Rectal smooth muscle tissue (tissue), 1 donor: ENCODE results near the gene NPPC.
A peak's percentile ranks its signal among the peaks of the same experiment; 100 is the strongest.

Experiments used
- H3K27ac ChIP-seq: one replicate; pipeline ENCODE4 v1.7.0; 2013; ENCODE audit warnings: low read depth, low read length, inconsistent platforms
- H3K27me3 ChIP-seq: one replicate; pipeline ENCODE4 v1.7.0; 2013; ENCODE audit warnings: low read length; ENCODE audit not compliant: control insufficient read depth, insufficient read depth
- H3K36me3 ChIP-seq: one replicate; pipeline ENCODE4 v1.7.0; 2013; ENCODE audit warnings: low read length; ENCODE audit not compliant: control insufficient read depth, insufficient read depth
- H3K4me1 ChIP-seq: one replicate; pipeline ENCODE4 v1.7.0; 2013; ENCODE audit warnings: low read length; ENCODE audit not compliant: control insufficient read depth, insufficient read depth
- H3K4me3 ChIP-seq: one replicate; pipeline ENCODE4 v1.7.0; 2013; ENCODE audit warnings: low read length
- H3K9ac ChIP-seq: one replicate; pipeline ENCODE4 v1.7.0; 2013; ENCODE audit warnings: low read length

NPPC gene, protein sequence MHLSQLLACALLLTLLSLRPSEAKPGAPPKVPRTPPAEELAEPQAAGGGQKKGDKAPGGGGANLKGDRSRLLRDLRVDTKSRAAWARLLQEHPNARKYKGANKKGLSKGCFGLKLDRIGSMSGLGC

DNA sequence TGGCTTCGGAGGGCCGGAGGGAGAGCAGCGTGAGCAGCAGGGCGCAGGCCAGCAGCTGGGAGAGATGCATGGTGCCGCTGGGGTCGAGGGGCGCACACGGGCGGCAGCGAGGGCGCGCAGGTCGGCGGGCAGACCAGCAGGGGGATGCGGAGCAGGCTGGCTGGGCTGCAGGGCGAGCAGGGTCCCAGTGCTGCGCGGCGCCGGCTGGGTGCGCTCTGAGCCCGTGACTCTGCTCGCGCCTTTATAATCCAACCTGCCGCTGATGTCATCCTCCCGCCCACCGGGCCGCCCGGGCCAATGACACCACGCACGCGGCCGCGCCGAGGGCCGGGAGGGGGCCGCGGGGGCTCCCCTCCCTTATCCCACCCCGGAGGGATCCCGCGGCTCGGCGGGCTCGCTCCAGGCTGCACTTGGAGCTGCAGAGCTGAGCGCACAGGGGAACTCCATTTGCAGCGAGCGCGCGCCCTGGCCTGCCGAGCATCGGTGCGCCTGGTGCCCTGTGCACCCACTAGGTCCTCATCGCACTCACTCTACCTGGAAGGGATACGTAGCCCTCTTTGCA lies at the start of gene NPPC:
TSS of gene NPPC (minus strand) at position 217 of the 562 bp plus-strand sequence. CDS start at position 70, 147 bp downstream.
- no peak within 1 kb of the TSS for H3K9ac ChIP-seq
- peak within 1 kb of the TSS; percentile 66 for H3K4me3 ChIP-seq
- H3K4me1 ChIP-seq = no peaks in the 10 kb centered on the region
- no peak within 1 kb of the TSS for H3K27ac ChIP-seq
- peaks cover 24% of the 10 kb centered on the region for H3K27me3 ChIP-seq
- H3K36me3 ChIP-seq = no peaks in the 10 kb centered on the region

DNA sequence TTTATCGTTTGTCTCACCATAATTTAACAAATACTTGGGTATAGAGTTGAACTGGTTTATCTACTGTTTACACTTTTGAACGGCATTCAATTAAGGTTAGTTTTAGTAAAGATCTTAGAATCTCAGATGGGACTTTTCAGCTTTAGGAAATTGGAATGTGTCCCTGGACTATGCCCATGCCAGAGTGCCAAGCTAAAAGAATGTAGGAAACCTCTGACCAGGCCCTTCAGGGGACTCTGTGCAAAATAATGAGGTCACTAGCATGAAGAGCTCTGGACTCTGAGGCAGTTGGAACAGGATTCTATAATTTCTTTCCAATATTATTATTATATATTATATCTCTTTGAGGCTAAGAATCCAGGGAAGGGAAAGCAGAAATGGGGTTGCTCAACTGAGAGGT lies 48.8 kb upstream of the NPPC start:
- no peak overlapping the region for H3K9ac ChIP-seq

DNA sequence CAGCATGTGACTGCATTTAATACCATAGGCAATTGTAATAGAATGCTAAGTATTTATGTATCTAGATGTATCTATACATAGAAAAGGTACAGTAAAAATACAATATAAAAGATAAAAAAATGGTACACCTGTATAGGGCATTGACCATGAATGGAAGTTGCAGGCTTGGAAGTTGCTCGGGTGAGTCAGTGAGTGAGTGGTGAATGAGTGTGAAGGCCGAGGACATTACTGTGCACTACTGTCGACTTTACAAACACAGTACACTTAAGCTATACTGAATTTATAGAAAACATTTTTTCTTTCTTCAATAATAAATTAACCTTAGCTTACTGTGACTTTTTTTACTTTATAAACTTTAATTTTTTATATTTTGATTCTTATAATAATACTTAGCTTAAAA lies 44.3 kb upstream of the NPPC start:
- no peak overlapping the region for H3K9ac ChIP-seq
- no peak overlapping the region for H3K4me3 ChIP-seq
- H3K4me1 ChIP-seq = no peaks in the 10 kb centered on the region
- H3K27me3 ChIP-seq = no peaks in the 10 kb centered on the region
- H3K27ac ChIP-seq = no peak overlapping the region
- no peaks in the 10 kb centered on the region for H3K36me3 ChIP-seq

More for the DNA sequence above, 48.8 kb upstream of the NPPC start:
- H3K27ac ChIP-seq = no peak overlapping the region
- no peak overlapping the region for H3K4me3 ChIP-seq
- H3K27me3 ChIP-seq = no peaks in the 10 kb centered on the region
- H3K4me1 ChIP-seq = no peaks in the 10 kb centered on the region
- H3K36me3 ChIP-seq = no peaks in the 10 kb centered on the region

DNA sequence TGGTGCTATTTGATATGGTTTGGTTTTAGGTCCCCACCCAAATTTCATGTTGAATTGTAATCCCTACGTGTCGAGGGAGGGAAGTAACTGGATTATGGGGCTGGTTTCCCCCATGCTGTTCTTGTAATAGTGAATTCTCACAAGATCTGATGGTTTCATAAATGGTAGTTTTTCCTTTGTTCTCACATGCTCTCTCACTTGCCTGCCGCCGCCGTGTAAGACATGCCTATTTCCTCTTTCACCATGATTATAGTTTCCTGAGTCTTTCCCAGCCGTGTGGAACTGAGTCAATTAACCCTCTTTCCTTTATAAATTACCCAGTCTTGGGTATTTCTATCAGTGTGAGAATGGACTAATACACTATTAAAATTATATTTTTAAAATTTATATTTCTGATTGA lies 42.6 kb upstream of the NPPC start:
- Histone ChIP-seq H3K36me3 (no peaks in the 10 kb centered on the region), H3K27ac (no peak overlapping the region), H3K4me1 (no peaks in the 10 kb centered on the region), H3K27me3 (no peaks in the 10 kb centered on the region), H3K9ac (no peak overlapping the region), H3K4me3 (no peak overlapping the region)

DNA sequence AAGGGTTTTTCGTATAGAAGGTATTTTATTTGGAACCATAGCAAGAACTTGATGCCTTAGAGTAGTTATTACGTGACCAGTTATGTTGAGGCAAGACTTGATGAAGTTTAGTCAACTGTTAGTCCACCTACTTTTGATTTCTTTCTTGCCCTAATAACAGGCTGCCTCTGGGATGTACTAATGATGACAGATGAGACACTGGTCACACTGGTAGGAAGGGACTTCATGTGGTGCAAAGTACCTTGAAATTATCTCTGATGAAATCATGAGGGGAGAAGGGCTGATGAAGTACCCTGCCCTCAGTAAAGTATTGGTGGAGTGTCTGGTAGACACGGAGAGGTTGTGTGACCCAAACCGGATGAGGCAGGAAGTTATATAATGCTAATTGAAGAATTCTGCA lies 40.7 kb upstream of the NPPC start:
- Histone ChIP-seq H3K27me3 (no peaks in the 10 kb centered on the region), H3K27ac (no peak overlapping the region), H3K36me3 (no peaks in the 10 kb centered on the region), H3K9ac (no peak overlapping the region), H3K4me3 (no peak overlapping the region), H3K4me1 (peaks cover 2% of the 10 kb centered on the region)

DNA sequence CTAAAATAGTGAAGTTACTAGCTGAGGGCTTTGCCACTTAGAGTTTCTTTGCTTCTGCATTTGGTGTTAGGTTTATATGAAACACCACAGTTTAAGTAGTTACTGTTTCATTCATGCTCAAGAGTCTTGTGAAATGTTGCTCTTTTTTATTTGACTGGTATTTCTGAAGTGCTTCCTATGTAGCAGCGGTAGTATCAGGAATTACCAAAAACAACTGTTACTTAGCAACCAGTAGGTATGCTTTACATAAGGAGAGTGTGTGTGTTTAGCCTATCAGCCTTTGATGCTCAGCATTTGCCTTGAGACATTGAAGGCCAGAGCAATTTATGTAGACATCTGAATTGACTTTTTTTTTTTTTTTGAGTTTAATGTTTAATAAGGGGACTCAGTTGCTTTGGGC lies 38.9 kb upstream of the NPPC start:
- no peaks in the 10 kb centered on the region for H3K36me3 ChIP-seq
- no peaks in the 10 kb centered on the region for H3K27me3 ChIP-seq
- no peak overlapping the region for H3K9ac ChIP-seq
- H3K4me1 ChIP-seq = peaks cover 6% of the 10 kb centered on the region
- H3K27ac ChIP-seq = no peak overlapping the region
- H3K4me3 ChIP-seq = no peak overlapping the region

DNA sequence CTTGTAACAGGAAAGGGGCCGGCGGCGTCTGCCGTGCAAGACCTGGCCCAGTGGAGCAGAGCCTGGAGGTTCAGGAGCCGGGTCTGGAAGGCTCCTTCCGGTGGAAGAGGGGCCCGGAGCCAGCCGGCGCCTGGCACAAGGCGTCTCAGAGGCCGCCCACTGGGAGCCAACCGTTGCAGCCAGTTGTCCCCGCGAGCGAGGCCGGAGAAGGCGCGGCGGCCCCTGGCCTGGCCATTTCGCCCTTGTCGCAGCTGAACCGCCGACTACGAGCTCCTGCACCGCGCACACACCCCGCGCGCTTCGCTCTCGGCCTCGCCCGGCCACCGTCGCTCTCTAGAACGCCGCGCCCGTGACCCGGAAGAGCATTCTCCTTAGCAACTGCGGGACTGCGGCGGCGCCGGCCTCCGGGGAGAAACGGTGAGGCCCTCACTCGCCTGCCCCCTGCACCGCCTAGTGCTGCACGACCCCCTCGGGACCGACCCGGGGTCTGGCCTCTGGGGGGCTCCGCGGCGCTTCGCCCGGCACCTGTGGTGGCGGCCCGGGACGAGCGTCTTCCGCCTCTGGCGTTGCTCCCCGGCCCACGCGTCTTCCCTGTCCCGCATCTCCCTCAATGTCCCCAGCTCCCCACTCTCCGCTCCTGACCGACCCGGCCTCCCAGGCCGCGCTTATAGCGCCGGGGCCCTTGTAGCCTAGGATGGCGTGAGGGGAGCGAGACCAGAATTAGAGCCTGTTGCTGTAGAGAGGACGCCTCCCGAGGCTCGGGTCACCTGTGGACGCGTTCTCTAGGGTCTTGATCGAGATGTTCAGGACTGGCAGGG lies 35.4 kb upstream of the NPPC start, which contains the start of gene DIS3L2:
TSS of gene DIS3L2 (plus strand) at position 365 of the 818 bp plus-strand sequence. CDS start 53,215 bp downstream, outside the sequence.
- Histone ChIP-seq H3K36me3 (no peaks in the 10 kb centered on the region), H3K27me3 (no peaks in the 10 kb centered on the region), H3K4me1 (peaks cover 6% of the 10 kb centered on the region), H3K27ac (peak within 1 kb of the TSS; percentile 73), H3K9ac (peak within 1 kb of the TSS; percentile 75), H3K4me3 (peak within 1 kb of the TSS; percentile 98)

DNA sequence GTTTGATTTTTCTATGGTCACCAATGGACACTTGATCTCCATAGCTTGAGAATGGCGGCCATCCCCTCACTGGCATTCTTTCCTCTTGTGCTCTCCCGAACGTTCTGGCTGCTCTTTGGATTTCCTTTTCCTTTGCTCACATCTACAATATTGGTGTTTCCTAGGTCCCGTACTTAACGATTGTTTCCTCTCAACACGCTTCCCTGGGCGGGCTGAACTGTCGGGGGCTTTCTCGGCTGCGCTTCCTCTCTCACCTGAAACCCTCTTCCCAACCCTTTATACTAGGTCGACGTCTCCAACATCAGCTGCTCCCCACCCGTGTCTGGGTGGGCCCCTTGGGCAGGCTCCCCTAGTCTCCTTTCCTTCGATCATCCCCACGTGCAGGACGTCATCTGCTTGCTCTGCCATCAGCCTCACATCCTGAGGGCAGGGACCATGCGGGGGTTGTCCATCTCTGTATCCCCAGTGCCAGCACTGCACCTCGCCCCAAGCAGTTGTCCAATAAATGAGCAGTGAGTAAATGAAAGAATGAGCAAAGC lies 34.7 kb upstream of the NPPC start:
- no peaks in the 10 kb centered on the region for H3K27me3 ChIP-seq
- no peaks in the 10 kb centered on the region for H3K36me3 ChIP-seq
- peak overlapping the region; percentile 73 for H3K27ac ChIP-seq
- H3K4me3 ChIP-seq = peak overlapping the region; percentile 98
- peaks cover 6% of the 10 kb centered on the region for H3K4me1 ChIP-seq
- H3K9ac ChIP-seq = no peak overlapping the region

DNA sequence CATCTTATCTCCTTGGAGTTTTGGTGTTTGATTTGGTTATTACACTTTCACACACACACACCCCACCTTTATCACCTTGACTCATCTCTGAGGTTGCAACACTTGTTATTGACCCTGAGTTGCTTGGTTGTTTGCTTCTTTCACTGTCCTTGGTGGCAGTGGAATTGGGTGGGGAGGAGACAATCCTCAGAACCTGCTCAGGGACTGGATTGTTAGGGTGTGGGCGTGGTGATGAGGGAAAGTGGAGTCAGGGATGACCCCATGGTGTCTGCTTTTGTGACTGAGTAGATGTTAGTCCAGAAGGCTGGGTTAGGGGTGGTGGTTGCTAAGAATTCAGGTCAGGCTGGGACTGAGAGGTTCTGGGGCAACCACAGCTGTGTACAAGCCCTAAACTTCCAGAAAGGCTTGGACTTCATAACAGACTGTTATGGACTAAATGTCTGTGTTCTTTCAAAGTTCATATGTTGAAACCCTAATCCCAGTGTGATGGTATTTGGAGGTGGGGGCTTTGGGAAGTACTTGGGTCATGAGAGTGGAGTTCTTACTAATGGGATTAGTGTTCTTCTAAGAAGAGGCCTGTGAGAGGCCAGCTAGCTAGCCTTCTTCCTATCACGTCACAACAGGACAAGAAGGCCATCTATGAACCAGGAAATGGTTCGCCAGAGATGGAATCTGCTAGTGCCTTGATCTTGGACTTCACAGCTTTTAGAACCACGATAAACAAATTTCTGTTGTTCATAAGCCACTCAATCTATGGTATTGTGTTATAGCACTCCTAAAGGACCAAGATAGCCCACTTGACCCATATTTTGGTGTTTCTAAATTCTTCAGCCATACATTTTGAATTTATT lies 31.9 kb upstream of the NPPC start:
- Histone ChIP-seq H3K4me3 (no peak overlapping the region), H3K27me3 (no peaks in the 10 kb centered on the region), H3K9ac (no peak overlapping the region), H3K36me3 (no peaks in the 10 kb centered on the region), H3K4me1 (peaks cover 6% of the 10 kb centered on the region), H3K27ac (no peak overlapping the region)

DNA sequence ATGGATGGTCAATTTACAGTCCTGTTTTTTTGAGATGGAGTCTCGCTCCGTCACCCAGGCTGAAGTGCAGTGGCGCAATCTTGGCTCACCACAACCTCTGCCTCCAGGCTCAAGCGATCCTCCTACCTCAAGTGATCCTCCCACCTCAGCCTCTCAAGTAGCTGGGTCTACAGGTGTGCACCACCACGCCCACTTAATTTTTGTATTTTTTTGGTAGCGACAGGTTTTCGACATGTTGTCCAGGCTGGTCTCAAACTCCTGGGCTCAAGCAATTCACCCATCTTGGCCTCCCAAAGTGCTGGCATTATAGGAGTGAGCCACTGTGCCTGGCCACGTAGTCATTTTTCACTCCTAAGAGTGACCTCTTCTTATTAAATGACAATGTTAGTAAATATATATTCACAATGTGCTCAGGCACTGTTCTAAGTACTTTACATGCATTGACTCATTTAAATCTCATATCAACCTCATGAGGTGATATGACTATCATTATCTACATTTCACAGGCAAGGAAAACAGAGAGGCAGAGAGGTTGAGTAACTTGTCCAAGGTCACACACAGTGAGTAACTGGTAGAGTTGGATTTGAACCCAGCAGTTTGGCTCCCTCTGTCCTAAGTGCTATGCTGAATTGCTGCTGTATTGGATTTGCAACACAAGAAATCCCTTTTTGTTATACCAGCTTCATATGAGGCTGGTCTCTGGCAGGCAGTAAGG lies 29.7 kb upstream of the NPPC start:
- no peaks in the 10 kb centered on the region for H3K27me3 ChIP-seq
- no peaks in the 10 kb centered on the region for H3K36me3 ChIP-seq
- no peak overlapping the region for H3K27ac ChIP-seq
- peaks cover 3% of the 10 kb centered on the region for H3K4me1 ChIP-seq
- no peak overlapping the region for H3K9ac ChIP-seq
- no peak overlapping the region for H3K4me3 ChIP-seq

DNA sequence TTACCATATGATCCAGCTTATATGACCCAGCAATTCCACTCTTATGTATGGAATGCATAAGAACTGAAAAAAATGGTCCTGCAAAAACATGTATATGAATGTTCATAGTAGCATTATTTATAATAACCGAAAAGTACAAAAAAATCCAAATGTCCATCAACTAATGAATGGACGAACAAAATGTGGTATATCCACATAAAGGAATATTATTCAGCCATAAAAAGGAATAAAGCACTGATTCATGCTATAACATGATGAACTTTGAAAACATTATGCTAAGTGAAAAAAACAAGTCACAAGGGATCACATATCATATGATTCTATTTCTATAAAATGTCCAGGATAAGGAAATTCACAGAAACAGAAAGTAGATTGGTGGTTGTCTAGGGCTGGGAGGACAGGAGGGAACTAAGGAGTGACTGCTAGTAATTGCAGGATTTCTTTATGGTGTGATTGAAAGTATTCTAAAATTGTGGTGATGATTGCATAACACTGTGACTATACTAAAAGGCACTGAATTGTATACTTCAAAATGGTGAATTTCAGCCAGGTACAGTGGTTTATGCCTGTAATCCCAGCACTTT lies 25.3 kb upstream of the NPPC start:
- H3K27me3 ChIP-seq = no peaks in the 10 kb centered on the region
- no peak overlapping the region for H3K9ac ChIP-seq
- no peaks in the 10 kb centered on the region for H3K36me3 ChIP-seq
- no peak overlapping the region for H3K27ac ChIP-seq
- H3K4me1 ChIP-seq = no peaks in the 10 kb centered on the region
- H3K4me3 ChIP-seq = no peak overlapping the region
